Progenitor cell of endocrine pancreas (in vitro differentiated cells): ENCODE results near the gene TAS1R2. TPM values are rescaled to one million over a fixed set of nuclear protein-coding genes. Genes with fewer than 3 reads are reported as not detected.

ENCODE experiments used
- DNase-seq: peaks from one replicate; pipeline ENCODE4 v3.0.0; 2021; ENCODE audit warnings: low spot score; ENCODE audit not compliant: unreplicated experiment
- H3K27ac Mint-ChIP-seq: 2 replicates; pipeline ENCODE4 v1.8.0; 2021; ENCODE audit warnings: mild to moderate bottlenecking, moderate library complexity, mixed read lengths
- H3K27me3 Mint-ChIP-seq: 2 replicates; pipeline ENCODE4 v1.8.0; 2021; ENCODE audit warnings: mixed read lengths
- H3K36me3 Mint-ChIP-seq: 2 replicates; pipeline ENCODE4 v1.8.0; 2022; ENCODE audit warnings: mixed read lengths; ENCODE audit not compliant: insufficient read depth
- H3K4me1 Mint-ChIP-seq: 2 replicates; pipeline ENCODE4 v1.8.0; 2021; ENCODE audit warnings: low read depth, mixed read lengths
- H3K4me3 Mint-ChIP-seq: 2 replicates; pipeline ENCODE4 v1.8.0; 2021; ENCODE audit warnings: low read depth, mild to moderate bottlenecking, moderate library complexity, mixed read lengths
- H3K9me3 Mint-ChIP-seq: 2 replicates; pipeline ENCODE4 v1.8.0; 2021; ENCODE audit warnings: low read depth, mixed read lengths
- total RNA-seq: library from RNA; stranded (reverse); gene quantifications from 2 replicates; pipeline ENCODE4 v1.2.1, GENCODE V29; 2021
- TF ChIP-seq, protein P1 (sequence below): fragments of 200-600 bp; sonication (generic); IDR thresholded peaks from one replicate; pipeline ENCODE4 v1.5.0; 2021; ENCODE audit warnings: antibody characterized with exemption, mild to moderate bottlenecking; ENCODE audit not compliant: unreplicated experiment

The TAS1R2 gene
- total RNA-seq, 1 donor from 2014 or later, result not detected

GRCh38 chr1:18877282-18877681 is 17.8 kb upstream of the TAS1R2 start:
- no peaks in the 10 kb centered on the region for H3K27me3 Mint-ChIP-seq
- peaks cover 8% of the 10 kb centered on the region for H3K36me3 Mint-ChIP-seq
- no peak overlapping the region for H3K4me3 Mint-ChIP-seq
- H3K4me1 Mint-ChIP-seq, result no peaks in the 10 kb centered on the region
- H3K9me3 Mint-ChIP-seq, result no peaks in the 10 kb centered on the region
- TF ChIP-seq, protein P1, sequence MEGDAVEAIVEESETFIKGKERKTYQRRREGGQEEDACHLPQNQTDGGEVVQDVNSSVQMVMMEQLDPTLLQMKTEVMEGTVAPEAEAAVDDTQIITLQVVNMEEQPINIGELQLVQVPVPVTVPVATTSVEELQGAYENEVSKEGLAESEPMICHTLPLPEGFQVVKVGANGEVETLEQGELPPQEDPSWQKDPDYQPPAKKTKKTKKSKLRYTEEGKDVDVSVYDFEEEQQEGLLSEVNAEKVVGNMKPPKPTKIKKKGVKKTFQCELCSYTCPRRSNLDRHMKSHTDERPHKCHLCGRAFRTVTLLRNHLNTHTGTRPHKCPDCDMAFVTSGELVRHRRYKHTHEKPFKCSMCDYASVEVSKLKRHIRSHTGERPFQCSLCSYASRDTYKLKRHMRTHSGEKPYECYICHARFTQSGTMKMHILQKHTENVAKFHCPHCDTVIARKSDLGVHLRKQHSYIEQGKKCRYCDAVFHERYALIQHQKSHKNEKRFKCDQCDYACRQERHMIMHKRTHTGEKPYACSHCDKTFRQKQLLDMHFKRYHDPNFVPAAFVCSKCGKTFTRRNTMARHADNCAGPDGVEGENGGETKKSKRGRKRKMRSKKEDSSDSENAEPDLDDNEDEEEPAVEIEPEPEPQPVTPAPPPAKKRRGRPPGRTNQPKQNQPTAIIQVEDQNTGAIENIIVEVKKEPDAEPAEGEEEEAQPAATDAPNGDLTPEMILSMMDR, result no peak
- H3K27ac Mint-ChIP-seq, result no peak overlapping the region
- no peak for DNase-seq

GRCh38 chr1:18876210-18876609 is 16.8 kb upstream of the TAS1R2 start:
- Mint-ChIP-seq H3K36me3 (peaks cover 6% of the 10 kb centered on the region), H3K9me3 (no peaks in the 10 kb centered on the region), H3K4me1 (no peaks in the 10 kb centered on the region), H3K4me3 (no peak overlapping the region), H3K27ac (no peak overlapping the region), H3K27me3 (no peaks in the 10 kb centered on the region)
- TF ChIP-seq, protein P1, result no peak
- no peak for DNase-seq

DNA sequence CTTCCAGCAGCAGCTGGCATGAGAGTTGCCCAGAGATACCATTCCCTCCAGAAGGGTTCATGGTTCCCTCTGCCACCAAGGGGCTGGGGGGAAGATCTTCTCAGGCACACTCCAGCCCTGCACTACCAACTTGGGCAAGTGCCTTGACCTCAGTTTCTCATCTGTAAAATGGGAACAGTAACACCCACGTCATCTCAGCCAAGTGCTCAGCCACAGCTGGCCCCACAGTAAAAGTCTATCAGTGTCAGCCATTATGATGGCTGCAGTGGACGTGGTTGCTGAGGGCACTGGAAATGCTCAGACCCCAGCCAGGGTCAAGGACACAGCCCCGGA is 16.3 kb upstream of the TAS1R2 start:
- Mint-ChIP-seq H3K9me3 (no peaks in the 10 kb centered on the region), H3K4me1 (no peaks in the 10 kb centered on the region), H3K27ac (no peak overlapping the region), H3K4me3 (no peak overlapping the region), H3K27me3 (no peaks in the 10 kb centered on the region), H3K36me3 (peaks cover 3% of the 10 kb centered on the region)
- TF ChIP-seq, protein P1, result no peak
- no peak for DNase-seq

GRCh38 chr1:18875107-18875795 is 15.8 kb upstream of the TAS1R2 start:
- peaks cover 3% of the 10 kb centered on the region for H3K36me3 Mint-ChIP-seq
- TF ChIP-seq, protein P1, result peak; percentile 90
- no peak overlapping the region for H3K27ac Mint-ChIP-seq
- peak; percentile 80 for DNase-seq
- no peaks in the 10 kb centered on the region for H3K9me3 Mint-ChIP-seq
- H3K4me1 Mint-ChIP-seq, result no peaks in the 10 kb centered on the region
- H3K4me3 Mint-ChIP-seq, result no peak overlapping the region
- no peaks in the 10 kb centered on the region for H3K27me3 Mint-ChIP-seq

- peaks cover 3% of the 10 kb centered on the region for H3K36me3 Mint-ChIP-seq
- H3K27ac Mint-ChIP-seq, result no peak overlapping the region
- no peak for DNase-seq
- no peak overlapping the region for H3K4me3 Mint-ChIP-seq
- TF ChIP-seq, protein P1, result no peak
- no peaks in the 10 kb centered on the region for H3K4me1 Mint-ChIP-seq
- no peaks in the 10 kb centered on the region for H3K27me3 Mint-ChIP-seq
- H3K9me3 Mint-ChIP-seq, result no peaks in the 10 kb centered on the region
Measured at GRCh38 chr1:18874600-18874999, 15.1 kb upstream of the TAS1R2 start.
